DMS 273 (cell line): ENCODE results near the gene CLTB.

Source experiments
- DNase-seq: peaks from one replicate; lab custom pipeline; 2025; ENCODE audit not compliant: unreplicated experiment; lab: John Stamatoyannopoulos, UW

CLTB gene

DNA sequence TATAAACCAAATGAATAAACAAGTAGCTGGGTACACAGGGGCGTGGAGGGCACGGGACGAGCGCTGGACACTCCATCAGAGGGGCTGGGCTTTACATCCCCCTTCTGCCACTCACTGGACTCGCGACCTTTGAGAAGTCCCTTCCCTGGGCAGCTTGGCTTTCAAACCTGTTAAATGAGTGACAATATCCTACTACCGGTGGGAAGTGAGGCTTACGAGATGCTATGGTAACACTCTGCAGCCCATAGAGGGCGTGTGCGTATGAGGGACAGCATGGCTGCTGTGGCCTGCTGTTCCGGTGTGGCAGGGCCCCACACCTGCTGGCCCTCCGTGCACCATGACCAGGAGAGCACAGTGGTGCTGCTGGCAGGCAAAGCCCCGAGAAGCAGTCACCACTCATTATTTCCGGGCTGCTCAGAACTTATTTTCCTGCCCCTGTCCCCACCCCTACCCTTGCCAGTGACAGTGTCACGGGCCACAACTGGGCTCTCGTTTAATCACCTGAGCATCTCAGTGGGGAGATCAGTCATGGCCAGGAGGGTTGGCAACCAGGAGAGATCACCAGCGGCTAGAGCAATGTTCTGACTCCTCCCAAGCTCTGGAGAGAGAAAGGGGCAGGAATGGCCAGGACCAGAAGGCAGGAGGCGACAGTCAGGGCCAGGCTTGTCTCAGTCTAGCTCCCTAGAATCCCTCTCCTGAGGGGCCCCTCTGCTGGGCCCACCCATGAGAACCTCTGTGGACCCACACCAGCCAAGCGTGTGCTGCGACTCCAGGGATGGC, 10.5 kb downstream of the CLTB start:
- DNase-seq: no peak

DNA sequence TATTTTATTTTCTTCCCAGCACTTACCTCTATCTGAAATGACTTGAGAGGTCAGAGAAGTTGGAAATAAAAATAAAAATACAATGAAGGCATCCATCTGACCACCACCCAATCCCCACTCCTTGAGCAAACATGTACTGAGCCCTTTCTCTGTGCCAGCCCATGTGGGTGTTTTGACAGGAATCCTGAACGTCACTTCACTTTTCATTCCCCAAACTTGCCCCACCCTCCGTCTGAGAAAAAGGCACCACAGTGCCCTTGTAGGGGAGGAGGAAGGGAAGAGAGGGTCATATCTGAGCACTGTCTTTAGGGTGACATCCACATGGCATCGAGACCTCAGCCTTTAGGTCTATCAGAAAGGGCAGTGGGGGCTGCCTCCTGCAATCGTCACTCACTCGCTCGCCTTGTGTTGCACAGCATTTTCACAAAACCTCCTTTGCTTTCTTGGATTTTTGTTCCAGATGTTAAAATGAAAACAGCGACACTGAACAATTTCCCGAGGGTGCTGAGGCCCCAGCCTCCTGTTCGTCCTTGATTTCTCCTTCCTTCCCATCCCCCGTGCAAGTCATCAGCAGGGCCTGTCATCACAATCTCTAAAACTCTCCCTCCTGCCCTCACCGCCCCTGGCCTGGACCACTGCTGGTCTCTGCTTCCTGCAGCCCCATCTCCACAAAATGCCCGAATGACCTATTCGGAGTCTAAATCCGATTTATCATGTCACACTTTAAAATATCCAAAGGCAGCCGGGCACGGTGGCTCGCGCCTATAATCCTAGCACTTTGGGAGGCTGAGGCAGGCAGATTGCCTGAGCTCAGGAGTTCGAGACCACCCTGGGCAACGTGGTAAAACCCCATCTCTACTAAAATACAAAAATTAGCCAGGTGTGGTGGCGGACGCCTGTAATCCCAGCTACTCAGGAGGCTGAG, 14.8 kb downstream of the CLTB start:
- no peak for DNase-seq

DNA sequence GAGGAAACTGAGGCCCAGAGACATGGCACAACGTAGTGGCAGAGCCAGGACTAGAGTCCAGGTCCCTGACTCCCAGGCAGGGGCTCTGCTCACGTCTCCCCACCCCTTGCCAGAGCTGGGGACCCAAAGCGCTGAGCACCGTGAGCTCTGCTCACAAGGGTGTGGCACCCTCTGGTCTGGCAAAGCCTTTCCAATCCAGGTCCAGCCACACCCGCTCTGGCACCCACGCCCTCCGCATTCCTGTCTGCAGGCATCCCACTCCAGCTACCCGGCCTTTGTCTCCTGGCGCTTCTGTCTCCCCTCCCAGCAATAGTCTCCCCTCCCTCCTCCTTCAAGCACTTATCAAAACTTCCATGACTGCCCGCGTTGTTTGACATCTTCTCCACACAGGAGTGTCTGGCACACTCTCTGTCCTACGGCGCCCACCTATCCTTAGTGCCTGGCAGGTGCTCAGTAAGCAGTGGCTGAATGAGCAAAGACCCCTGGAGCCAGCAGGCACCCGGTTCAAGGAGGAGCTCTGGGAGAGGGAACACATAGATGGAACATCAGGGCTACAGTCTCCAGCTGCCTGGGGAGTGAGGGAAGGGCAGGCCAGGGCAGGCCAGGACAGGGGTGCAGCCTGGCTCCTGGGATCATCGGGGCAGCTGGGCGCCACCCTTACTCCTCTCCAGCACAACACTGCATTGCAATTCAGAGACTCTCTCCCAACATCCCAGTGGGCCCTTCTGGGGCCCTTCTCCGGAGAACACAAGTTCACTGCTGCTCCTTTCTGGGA, 15.8 kb downstream of the CLTB start:
- peak; percentile 56 for DNase-seq

DNA sequence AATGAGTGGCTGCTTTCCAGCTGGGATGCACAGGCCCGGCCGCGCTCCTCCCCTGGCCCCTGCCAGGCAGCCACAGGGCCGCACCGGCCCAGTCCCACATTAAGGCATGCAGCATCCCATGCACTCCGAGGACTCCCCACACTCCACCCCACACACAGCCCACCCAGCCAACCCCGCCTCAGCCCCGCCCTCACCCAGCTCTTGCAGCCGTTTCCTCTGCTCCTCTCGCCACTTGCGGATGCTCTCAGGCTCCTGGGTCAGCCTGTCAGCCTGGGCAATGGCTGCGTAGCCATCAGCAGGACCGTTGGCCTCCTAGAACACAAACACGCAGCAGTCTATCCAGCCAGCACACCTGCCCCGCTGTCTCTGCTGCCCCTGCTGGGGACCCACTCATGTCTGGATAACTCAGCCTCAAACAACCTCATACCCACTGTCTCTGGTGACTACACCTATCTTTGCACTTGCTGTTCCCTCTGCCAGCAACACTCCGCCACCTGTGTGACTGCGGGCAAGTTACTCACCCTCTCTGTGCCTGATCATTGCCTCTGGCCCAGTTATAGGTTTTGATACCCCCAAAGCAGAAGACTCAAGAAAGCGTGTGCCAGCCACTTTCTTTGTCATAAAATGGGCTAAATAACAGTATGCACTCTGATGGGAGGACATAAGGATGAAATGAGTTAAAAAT, 18.5 kb downstream of the CLTB start:
- no peak for DNase-seq

DNA sequence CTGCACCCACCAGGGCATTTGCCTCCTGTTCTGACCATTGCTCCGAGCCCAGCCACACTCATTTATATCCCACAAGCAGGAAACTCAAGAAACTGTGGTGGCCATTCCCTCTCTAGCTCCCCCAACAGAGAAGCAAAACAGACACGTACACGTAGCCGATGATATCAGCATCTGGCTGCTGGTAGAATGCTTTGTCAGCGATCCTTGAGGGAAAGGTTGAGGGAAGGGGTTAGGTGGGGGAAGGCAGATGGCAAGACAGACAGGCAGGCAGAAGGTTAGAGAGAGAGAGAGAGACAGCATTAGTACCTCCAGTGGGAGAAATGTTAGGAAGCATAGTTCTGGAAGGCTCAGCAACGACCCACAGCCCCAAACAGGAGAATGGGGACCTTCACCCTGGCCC, 20.0 kb downstream of the CLTB start:
- DNase-seq: peak; percentile 89

DNA sequence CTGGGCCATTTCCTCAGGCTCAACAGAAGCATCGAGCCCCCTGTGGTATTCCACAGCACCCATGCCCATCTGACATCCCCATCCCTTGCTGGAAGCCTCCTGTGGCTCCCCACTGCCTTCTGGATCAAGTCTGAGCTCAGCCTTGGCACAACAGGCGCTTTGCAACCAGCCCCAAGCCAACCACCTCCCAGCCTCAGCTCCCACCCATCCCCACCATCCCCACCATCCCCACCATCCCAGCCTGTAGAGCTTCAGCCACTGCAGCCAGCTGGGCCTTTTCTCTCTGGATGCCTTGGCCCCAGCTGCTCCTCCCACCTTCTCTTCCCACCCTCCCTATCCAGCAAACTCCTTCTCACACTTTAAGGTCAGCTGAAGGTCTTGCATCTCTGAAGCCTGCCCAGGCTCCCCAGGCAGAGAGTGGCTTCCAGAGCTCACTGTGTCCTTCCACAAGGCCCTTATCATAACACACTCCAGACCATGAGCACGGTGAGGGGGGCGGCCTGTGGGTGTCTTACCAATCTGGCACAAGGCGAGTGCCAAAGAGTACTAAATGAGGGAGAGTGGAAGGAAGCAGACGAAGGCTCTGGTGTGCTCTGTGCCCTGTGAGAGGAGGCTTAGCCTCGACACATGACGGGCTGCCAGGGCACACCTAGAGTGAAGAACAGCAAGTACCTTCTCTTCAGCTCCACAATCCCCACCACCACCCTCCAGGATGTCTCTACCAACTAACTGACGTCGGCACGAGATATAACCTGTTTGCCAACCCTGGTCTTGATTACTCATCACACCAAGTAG, 21.3 kb downstream of the CLTB start:
- DNase-seq: peak; percentile 46

DNA sequence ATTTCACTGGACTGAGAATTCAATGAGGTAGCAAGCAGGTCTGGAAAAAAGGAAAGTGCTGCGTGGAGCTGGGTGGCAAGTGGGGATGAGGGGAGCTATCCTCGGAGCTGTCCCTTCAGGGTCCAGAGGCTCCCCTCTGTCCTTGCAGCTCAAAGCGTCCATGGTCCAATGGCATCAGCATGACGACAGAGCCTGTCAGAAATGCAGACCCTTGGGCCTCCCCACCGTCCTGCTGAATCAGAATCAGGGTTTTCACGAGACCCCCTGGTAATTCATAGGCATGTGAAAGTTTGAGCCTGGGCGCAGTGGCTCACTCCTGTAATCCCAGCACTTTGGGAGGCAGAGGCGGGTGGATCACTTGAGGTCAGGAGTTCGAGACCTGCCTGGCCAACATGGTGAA, 22.2 kb downstream of the CLTB start:
- DNase-seq: no peak

DNA sequence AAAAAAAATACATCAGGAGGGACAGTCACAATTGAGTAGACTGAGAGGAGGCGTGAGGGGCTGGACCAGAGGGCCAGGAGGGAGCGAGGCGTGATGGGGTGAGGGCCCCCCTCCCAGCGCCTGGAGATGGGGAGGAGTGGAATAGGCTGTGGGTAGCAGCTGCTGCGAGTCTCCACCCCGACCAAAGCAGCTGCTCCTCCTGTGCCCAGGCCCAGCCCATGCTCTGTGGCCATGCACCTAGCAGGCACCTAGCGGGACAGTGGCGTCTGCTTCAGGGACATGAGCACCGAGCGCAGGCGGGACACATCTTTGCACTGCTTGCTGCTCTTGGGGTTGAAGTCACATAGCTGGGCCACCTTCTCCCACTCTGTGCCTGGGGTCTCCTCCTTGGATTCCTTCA, 23.8 kb downstream of the CLTB start:
- no peak for DNase-seq

DNA sequence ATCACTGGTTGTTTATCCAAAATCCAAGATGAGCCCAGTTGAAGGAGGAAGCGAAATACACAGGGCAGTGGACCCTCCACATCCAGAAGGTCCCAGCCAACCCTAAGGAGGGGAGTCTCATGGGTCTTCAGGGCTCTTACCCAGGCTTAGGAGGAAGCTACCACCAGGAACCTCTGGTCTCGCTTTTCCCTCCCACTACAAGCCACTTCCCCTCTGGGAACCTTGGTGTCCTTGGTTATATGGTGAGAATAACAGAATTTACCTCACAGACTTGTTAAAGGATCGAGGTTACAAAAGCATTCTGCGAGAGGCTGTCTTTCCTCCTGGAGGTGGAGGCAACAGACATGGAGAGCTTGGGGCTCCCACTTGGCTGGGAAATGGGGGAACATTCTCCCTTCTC, 24.3 kb downstream of the CLTB start:
- no peak for DNase-seq

DNA sequence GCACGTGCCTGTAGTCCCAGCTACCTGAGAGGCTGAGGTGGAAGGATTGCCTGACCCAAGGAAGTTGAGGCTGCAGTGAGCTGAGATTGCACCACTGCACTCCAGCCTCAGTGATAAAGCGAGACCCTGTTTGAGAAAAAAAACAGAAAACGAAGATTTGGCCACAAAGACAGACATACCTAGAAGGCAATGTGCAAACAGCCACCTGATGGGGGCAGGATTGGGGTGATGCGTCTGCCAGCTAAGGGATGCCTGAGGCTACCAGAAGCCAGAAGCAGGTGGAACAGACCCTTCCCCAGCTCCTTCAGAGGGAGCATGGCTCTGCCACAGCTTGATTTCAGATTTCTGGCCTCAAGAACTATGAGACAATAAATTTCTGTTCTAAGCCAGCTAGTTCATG, 24.9 kb downstream of the CLTB start:
- DNase-seq: no peak

DNA sequence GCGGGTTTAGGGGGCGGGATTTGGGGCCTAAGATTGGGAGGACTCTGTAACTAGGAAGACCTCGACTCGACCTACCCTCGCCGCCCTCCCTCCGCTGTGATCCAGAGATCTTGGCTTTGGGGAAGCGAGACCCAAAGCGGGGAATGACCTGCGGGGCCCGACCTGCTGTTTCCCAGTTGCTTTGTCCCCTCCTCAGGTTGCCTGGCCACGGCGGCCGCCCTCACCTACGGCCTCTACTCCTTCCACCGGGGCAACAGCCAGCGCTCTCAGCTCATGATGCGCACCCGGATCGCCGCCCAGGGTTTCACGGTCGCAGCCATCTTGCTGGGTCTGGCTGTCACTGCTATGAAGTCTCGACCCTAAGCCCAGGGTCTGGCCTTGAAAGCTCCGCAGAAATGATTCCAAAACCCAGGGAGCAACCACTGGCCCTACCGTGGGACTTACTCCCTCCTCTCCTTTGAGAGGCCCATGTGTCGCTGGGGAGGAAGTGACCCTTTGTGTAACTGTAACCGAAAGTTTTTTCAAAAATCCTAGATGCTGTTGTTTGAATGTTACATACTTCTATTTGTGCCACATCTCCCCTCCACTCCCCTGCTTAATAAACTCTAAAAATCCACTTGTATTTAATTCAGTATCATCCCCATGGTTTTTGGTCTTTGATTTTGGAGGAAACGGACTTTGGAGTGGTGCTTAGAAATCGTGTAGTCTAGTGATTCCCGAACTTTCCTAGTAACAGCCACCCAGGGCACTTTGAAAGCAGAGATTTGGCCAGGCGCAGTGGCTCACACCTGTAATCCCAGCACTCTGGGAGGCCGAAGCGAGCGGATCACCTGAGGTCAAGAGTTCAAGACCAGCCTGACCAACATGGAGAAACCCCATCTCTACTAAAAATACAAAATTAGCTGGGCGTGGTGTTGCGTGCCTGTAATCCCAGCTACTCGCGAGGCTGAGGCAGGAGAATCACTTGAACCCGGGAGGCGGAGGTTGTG, 26.9 kb downstream of the CLTB start:
- no peak for DNase-seq

DNA sequence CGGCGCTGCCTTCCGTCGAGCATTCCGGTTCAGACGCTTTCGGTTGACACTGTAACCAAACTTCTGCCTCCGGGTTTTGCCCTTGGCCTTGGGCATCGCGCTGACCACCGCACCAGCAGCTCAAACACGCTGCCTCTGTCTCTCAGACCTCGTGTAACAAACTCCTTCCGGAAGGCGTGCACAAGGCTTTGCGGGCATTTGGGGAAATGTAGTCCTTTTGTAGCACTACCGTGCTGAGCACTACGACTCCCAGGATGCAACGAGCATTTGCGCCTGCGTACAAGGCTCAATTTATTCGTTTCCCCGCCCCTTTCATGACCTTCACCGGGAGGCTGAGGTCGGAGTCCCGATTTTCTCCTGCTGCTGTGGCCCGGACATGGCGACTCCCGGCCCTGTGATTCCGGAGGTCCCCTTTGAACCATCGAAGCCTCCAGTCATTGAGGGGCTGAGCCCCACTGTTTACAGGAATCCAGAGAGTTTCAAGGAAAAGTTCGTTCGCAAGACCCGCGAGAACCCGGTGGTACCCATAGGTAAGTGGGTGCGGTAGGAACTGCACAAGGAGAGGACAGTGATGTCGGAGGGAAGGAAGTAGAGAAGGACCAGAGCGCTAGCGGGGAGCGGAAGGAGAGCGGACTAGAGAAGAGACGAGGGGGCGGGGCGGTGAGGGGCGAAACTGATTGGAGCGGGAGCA, 27.8 kb downstream of the CLTB start, which contains the start of the genes HIGD2A and NOP16:
TSS of gene HIGD2A (plus strand) at position 308 of the 691 bp plus-strand sequence. CDS start at position 377, 69 bp downstream.
TSS of gene NOP16 (minus strand) at position 155 of the 691 bp plus-strand sequence. CDS start at position 96, 59 bp downstream.
- DNase-seq: peak; percentile 100

DNA sequence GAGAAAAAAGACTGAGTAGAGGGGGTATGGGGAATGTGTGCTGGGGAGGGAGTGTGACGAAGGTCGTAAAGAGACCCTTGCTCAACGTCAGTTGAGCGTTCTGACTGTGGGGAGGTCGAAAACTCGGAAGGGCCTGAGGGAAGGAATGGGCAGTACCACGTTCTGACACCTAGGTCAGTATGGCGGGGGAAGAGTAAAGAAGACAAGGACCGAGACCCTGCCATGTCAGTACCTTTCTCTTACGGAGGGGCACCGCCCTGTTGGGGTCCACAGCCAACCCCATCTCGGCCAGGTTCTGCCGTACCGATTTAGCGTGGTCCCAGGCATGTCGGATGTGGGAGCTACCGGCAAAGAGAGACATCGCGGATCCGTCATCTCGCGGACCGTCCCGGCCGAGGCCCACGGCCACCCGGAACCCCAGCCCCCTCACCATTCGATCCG, 28.3 kb downstream of the CLTB start:
- DNase-seq: peak; percentile 61

DNA sequence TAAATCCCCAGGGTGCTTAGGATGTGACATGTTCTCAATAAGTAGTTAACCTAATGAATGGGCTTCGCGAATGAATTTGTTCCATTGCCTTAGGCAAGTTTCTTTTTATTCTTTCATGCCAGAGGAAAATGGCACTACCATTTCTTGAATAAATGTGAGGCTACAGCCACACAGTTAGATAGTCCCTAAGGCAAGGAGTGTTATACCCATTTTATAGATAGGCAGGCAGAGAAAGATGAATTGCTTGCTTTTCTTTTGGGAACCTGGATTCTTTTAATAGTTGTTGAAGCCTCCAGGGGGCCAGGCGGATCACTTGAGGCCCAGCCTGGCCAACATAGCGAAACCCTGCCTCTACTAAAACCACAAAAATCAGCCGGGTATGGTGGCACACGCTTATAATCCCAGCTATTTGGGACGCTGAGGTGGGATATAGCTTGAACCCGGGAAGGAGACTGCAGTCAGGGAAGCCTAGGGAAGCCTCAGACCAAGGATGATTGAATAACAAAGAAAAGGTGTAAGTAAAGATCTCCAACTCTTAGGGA, 28.9 kb downstream of the CLTB start:
- DNase-seq: peak; percentile 27

DNA sequence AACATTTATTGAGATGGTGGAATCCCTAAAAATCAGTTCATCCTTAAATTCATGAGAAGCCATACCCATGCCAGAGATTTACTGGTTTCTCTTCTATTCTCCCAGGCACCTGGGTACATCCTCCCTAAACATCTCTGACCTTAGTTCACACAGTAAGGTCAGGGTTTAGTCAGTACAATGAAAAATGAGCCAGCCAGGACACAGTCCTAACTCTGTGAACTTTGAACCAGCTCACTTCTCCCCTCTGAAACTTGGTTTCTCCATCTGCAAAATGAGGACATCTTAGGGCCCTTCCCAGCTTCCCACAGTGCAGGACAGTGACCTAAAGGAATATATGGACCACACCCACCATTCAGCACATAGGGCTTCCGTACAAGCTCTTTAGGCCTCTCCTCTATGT, 29.8 kb downstream of the CLTB start:
- no peak for DNase-seq

DNA sequence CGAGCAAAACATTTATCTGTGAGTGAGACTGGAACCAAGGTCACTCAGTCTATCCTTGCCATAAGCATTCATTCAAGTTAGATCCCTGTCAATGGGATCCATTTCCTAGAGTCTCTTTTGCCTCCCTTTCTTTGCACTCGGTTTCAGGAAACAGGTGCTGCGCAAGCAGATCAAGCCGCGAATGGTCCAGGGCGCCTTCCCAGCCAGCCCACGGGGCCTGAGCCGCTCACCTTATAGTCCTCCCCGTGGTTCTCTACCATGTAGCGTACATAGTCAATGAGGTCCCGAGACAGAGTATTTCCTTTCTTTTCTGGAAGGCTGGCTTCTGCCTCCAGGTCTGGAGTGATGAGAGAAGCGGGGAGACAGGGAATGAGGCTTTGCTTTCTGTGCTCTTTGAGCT, 31.3 kb downstream of the CLTB start:
- no peak for DNase-seq

DNA sequence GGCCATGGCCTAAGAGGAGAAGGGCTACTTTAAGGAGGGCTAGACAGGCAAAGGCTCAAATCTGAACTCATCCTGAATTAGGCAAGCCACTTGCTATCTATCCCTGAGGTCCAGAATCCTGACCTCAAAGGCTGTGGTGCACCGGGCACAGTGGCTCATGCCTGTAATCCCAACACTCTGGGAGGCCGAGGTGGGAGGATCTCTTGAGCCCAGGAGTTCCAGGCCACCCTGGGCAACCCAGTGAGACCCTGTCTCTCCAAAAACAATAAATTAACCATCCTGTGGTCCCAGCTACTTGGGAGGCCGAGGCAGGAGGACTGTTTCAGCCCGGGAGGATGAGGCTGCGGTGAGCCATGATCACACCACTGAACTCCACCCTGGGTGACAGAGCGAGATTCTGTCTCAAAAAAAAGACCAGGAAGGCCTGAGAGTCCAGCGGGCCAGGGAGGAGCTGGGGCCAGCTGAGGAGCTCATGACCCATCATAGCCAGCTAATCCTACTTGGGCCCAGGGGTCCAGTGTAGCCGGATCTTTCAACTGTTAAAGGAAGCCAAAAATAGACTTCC, 31.9 kb downstream of the CLTB start:
- DNase-seq: no peak
